Upper lobe of left lung (tissue), 4 donors: ENCODE results near the gene AGTR1.
A peak's percentile ranks its signal among the peaks of the same experiment; 100 is the strongest.

Experiments
- CTCF ChIP-seq, 6 experiments: fragments of 450-650 bp in 4 of 6; fragments of 200-600 bp in 2 of 6; sonication (generic) in 2 of 6; IDR thresholded peaks; one replicate each; pipeline ENCODE4 v1.5.1; 2016 to 2019; ENCODE audit warnings: antibody characterized with exemption in 6 of 6
- POLR2AphosphoS5 ChIP-seq, 2 donors: sonication (generic); formaldehyde crosslinking; IDR thresholded peaks; one replicate each; pipeline ENCODE4 v1.5.1; 2017; ENCODE audit warnings: antibody characterized with exemption in 2 of 2

GRCh38 chr3:148727231-148727630 lies 29.5 kb downstream of the AGTR1 start:
- no peak for TF ChIP-seq POLR2AphosphoS5 (IDR thresholded peaks at IDR 0.05)
- peak in 1 of 6 experiments; percentile 7 for TF ChIP-seq CTCF (IDR thresholded peaks at IDR 0.05)
